ENCODE data around the gene GLYATL3. TPM values are rescaled to one million over a fixed set of nuclear protein-coding genes. Genes with fewer than 3 reads are reported as not detected.

Gene GLYATL3
- total RNA-seq, 1 donor from 2014 or later = not detected

Other genes starting within 250 kb of the GLYATL3 start
- 18.9 TPM for gene MMUT, start 36.7 kb upstream of the GLYATL3 start, total RNA-seq
- 3.1 TPM for gene CENPQ, start 36.6 kb upstream of the GLYATL3 start, total RNA-seq
- gene C6orf141, start 50.7 kb downstream of the GLYATL3 start, total RNA-seq = 3.9 TPM
- gene RHAG, start 136.9 kb downstream of the GLYATL3 start, total RNA-seq = not detected
- not detected for gene CRISP2, start 213.6 kb downstream of the GLYATL3 start, total RNA-seq
- gene CRISP3, start 244.5 kb downstream of the GLYATL3 start, total RNA-seq = not detected